HUES48 (cell line): ENCODE data around the gene MINDY4B.

ENCODE experiments used
- H3K27ac ChIP-seq: one replicate; pipeline ENCODE4 v1.7.0; 2013; ENCODE audit warnings: low read depth, low read length, inconsistent platforms
- H3K27me3 ChIP-seq: 2 replicates; pipeline ENCODE4 v1.6.1; 2013; ENCODE audit warnings: mild to moderate bottlenecking, low read length; ENCODE audit not compliant: control insufficient read depth, insufficient read depth
- H3K36me3 ChIP-seq: 2 replicates; pipeline ENCODE4 v1.6.1; 2013; ENCODE audit warnings: low read length; ENCODE audit not compliant: control insufficient read depth, insufficient read depth
- H3K4me1 ChIP-seq: 2 replicates; pipeline ENCODE4 v1.6.1; 2013; ENCODE audit warnings: mild to moderate bottlenecking, low read length; ENCODE audit not compliant: control insufficient read depth, insufficient read depth
- H3K4me3 ChIP-seq: 2 replicates; pipeline ENCODE4 v1.5.1; 2013; ENCODE audit warnings: mild to moderate bottlenecking, low read depth, low read length
- H3K9ac ChIP-seq: 2 replicates; pipeline ENCODE4 v1.6.1; 2013; ENCODE audit warnings: mild to moderate bottlenecking, low read depth, low read length, moderate library complexity
- H3K9me3 ChIP-seq: 2 replicates; pipeline ENCODE4 v1.6.1; 2013; ENCODE audit warnings: low read length; ENCODE audit not compliant: control insufficient read depth, insufficient read depth

Gene MINDY4B

GRCh38 chr3:150905339-150905738 is at the start of gene MINDY4B:
Gene MINDY4B, minus strand, starts transcription at chr3:150905439. Its CDS starts 0 bp downstream, at chr3:150905439.
- H3K27me3 ChIP-seq = no peaks in the 10 kb centered on the region
- no peaks in the 10 kb centered on the region for H3K36me3 ChIP-seq
- no peak within 1 kb of the TSS for H3K4me3 ChIP-seq
- H3K9ac ChIP-seq = no peak within 1 kb of the TSS
- H3K4me1 ChIP-seq = no peaks in the 10 kb centered on the region
- H3K9me3 ChIP-seq = no peaks in the 10 kb centered on the region
- no peak within 1 kb of the TSS for H3K27ac ChIP-seq

GRCh38 chr3:150951923-150952322 is 46.7 kb upstream of the MINDY4B start:
- H3K4me1 ChIP-seq = no peaks in the 10 kb centered on the region
- no peaks in the 10 kb centered on the region for H3K36me3 ChIP-seq
- no peak overlapping the region for H3K9ac ChIP-seq
- H3K4me3 ChIP-seq = no peak overlapping the region
- no peak overlapping the region for H3K27ac ChIP-seq
- H3K9me3 ChIP-seq = no peaks in the 10 kb centered on the region
- H3K27me3 ChIP-seq = no peaks in the 10 kb centered on the region

GRCh38 chr3:150945226-150946032 is 40.2 kb upstream of the MINDY4B start:
- H3K4me1 ChIP-seq = no peaks in the 10 kb centered on the region
- no peaks in the 10 kb centered on the region for H3K36me3 ChIP-seq
- no peaks in the 10 kb centered on the region for H3K27me3 ChIP-seq
- no peak overlapping the region for H3K4me3 ChIP-seq
- H3K27ac ChIP-seq = no peak overlapping the region
- no peaks in the 10 kb centered on the region for H3K9me3 ChIP-seq
- no peak overlapping the region for H3K9ac ChIP-seq

GRCh38 chr3:150942221-150942620 is 37.0 kb upstream of the MINDY4B start:
- no peaks in the 10 kb centered on the region for H3K36me3 ChIP-seq
- H3K4me3 ChIP-seq = no peak overlapping the region
- no peak overlapping the region for H3K9ac ChIP-seq
- H3K27ac ChIP-seq = no peak overlapping the region
- H3K27me3 ChIP-seq = no peaks in the 10 kb centered on the region
- H3K4me1 ChIP-seq = no peaks in the 10 kb centered on the region
- H3K9me3 ChIP-seq = no peaks in the 10 kb centered on the region

GRCh38 chr3:150936693-150937092 is 31.5 kb upstream of the MINDY4B start:
- no peak overlapping the region for H3K4me3 ChIP-seq
- no peak overlapping the region for H3K27ac ChIP-seq
- H3K9ac ChIP-seq = no peak overlapping the region
- no peaks in the 10 kb centered on the region for H3K27me3 ChIP-seq
- no peaks in the 10 kb centered on the region for H3K9me3 ChIP-seq
- H3K36me3 ChIP-seq = no peaks in the 10 kb centered on the region
- no peaks in the 10 kb centered on the region for H3K4me1 ChIP-seq

- no peak overlapping the region for H3K9ac ChIP-seq
- no peaks in the 10 kb centered on the region for H3K4me1 ChIP-seq
- no peak overlapping the region for H3K4me3 ChIP-seq
Measured at GRCh38 chr3:150933473-150933995, 28.3 kb upstream of the MINDY4B start.

GRCh38 chr3:150931745-150932144 is 26.5 kb upstream of the MINDY4B start:
- Histone ChIP-seq H3K27me3 (no peaks in the 10 kb centered on the region), H3K4me3 (no peak overlapping the region), H3K9ac (no peak overlapping the region), H3K36me3 (no peaks in the 10 kb centered on the region), H3K9me3 (no peaks in the 10 kb centered on the region), H3K4me1 (no peaks in the 10 kb centered on the region), H3K27ac (no peak overlapping the region)

More at GRCh38 chr3:150933473-150933995, 28.3 kb upstream of the MINDY4B start:
- Histone ChIP-seq H3K36me3 (no peaks in the 10 kb centered on the region), H3K27me3 (no peaks in the 10 kb centered on the region), H3K27ac (no peak overlapping the region), H3K9me3 (no peaks in the 10 kb centered on the region)

GRCh38 chr3:150930839-150931238 is 25.6 kb upstream of the MINDY4B start:
- Histone ChIP-seq H3K9ac (no peak overlapping the region), H3K27ac (no peak overlapping the region), H3K4me1 (no peaks in the 10 kb centered on the region), H3K36me3 (no peaks in the 10 kb centered on the region), H3K4me3 (no peak overlapping the region), H3K27me3 (no peaks in the 10 kb centered on the region), H3K9me3 (no peaks in the 10 kb centered on the region)

GRCh38 chr3:150928234-150928633 is 23.0 kb upstream of the MINDY4B start:
- Histone ChIP-seq H3K9ac (no peak overlapping the region), H3K9me3 (no peaks in the 10 kb centered on the region), H3K36me3 (no peaks in the 10 kb centered on the region), H3K27me3 (no peaks in the 10 kb centered on the region), H3K27ac (no peak overlapping the region), H3K4me1 (peaks cover 4% of the 10 kb centered on the region; the same call in 1 of the 2 replicates), H3K4me3 (no peak overlapping the region)

GRCh38 chr3:150926328-150926727 is 21.1 kb upstream of the MINDY4B start:
- Histone ChIP-seq H3K9me3 (no peaks in the 10 kb centered on the region), H3K4me1 (peaks cover 12% of the 10 kb centered on the region), H3K4me3 (no peak overlapping the region), H3K27ac (no peak overlapping the region), H3K27me3 (no peaks in the 10 kb centered on the region), H3K9ac (no peak overlapping the region), H3K36me3 (no peaks in the 10 kb centered on the region)

GRCh38 chr3:150925751-150926201 is 20.5 kb upstream of the MINDY4B start:
- Histone ChIP-seq H3K4me3 (no peak overlapping the region), H3K4me1 (peaks cover 12% of the 10 kb centered on the region), H3K27ac (no peak overlapping the region), H3K9ac (no peak overlapping the region), H3K27me3 (no peaks in the 10 kb centered on the region), H3K9me3 (no peaks in the 10 kb centered on the region), H3K36me3 (no peaks in the 10 kb centered on the region)
